Measurements from ENCODE around the gene SSH2.

Gene SSH2

DNA sequence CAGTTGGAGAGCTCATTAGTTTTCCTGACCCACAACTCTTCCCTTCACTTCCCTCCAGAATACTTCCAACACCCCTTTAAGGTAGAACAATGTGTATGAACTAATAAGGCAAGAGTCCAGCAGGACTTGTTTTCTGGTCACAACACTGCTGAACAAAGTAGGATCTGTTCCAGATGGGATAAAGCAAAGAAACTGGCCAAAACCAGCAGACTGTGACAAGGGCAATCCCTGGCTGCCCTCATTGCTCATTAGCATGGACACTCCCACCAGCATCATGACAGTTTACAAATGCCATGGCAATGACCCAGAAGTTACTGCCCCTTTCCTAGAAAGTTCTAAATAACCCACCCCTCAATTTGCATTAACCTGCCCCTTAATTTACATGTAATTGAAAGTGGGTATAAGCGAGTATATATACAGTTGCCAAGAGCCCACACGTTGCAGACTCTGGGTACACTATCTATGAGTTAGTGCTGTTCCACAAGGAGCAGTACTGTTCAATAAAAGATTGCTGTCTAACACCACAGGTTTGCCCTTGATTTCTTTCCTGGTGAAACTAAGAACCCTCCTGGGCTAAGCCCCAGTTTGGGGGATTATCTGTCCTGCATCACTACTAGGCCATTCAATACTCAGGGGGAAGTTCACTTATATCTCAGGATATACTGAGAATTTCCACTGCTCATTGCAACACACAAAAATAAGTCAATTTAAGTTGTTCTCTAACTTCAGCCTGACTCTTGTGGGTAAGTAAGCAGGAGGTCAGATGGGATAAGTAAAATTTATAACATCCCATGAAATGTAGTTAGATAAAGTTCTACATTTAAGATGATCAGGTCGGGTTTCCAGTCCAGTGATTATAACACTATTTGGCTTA, 82.3 kb downstream of the SSH2 start:
- H3K9ac ChIP-seq (ENCODE audit: low read length), result no peak overlapping the region
- peak; percentile 26 for DNase-seq (ENCODE audit: low read depth)
- H3K4me3 ChIP-seq (ENCODE audit: low read length), result no peak overlapping the region

DNA sequence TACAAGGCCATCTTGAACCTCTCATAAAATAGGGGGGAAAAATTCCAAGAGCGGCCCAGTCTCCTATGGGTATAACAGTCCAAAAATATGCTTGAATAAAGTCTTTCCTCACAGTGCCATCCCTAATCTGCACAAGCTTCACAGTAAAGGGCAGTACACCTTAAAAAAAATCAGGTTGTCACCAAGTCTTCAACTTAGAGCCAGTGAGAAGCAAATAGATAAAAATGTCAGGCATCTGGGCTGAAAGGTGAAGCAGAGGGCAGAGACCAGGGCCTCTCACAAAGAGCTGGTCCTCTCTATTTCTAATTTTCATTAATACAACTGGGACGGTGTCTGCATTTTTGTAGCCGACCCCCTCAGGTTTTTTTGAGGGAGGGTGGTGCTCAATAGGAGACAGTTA, 82.9 kb downstream of the SSH2 start:
- Histone ChIP-seq H3K27me3 (replicated peaks; ENCODE audit: control insufficient read depth, insufficient read depth, low read length) (no peaks in the 10 kb centered on the region), H3K4me3 (ENCODE audit: low read length) (no peak overlapping the region), H3K9ac (ENCODE audit: low read length) (no peak overlapping the region), H3K9me3 (ENCODE audit: control insufficient read depth, low read length) (no peaks in the 10 kb centered on the region), H3K4me1 (ENCODE audit: control insufficient read depth, insufficient read depth, low read length) (peaks cover 26% of the 10 kb centered on the region), H3K36me3 (ENCODE audit: control insufficient read depth, insufficient read depth, low read length, severe bottlenecking) (peaks cover 2% of the 10 kb centered on the region)
- DNase-seq (ENCODE audit: low read depth), result no peak

More for the DNA sequence above, 82.3 kb downstream of the SSH2 start:
- H3K36me3 ChIP-seq (ENCODE audit: control insufficient read depth, insufficient read depth, low read length, severe bottlenecking), result peaks cover 2% of the 10 kb centered on the region
- H3K4me1 ChIP-seq (ENCODE audit: control insufficient read depth, insufficient read depth, low read length), result peaks cover 26% of the 10 kb centered on the region
- no peaks in the 10 kb centered on the region for H3K9me3 ChIP-seq (ENCODE audit: control insufficient read depth, low read length)
- no peaks in the 10 kb centered on the region for H3K27me3 ChIP-seq (replicated peaks; ENCODE audit: control insufficient read depth, insufficient read depth, low read length)

DNA sequence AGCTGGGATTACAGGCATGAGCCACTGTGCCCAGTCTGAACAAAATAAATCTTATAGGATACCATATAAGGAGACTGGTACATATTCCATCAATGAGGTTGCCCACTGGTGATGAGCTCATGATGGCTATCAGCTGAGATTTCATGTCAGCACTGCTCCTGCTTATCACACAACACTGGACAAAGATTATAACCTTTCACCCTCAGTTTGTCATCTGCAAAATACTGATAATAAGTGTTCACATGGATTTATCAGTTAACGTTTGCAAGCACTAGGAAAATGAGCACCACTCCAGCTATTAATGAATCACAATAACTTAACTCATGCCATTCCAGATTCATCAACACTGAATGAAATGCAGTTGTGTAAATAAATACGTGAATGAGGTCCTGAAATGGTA, 83.7 kb downstream of the SSH2 start:
- Histone ChIP-seq H3K36me3 (ENCODE audit: control insufficient read depth, insufficient read depth, low read length, severe bottlenecking) (peaks cover 2% of the 10 kb centered on the region), H3K9ac (ENCODE audit: low read length) (no peak overlapping the region), H3K9me3 (ENCODE audit: control insufficient read depth, low read length) (no peaks in the 10 kb centered on the region), H3K4me1 (ENCODE audit: control insufficient read depth, insufficient read depth, low read length) (peaks cover 26% of the 10 kb centered on the region), H3K4me3 (ENCODE audit: low read length) (no peak overlapping the region), H3K27me3 (replicated peaks; ENCODE audit: control insufficient read depth, insufficient read depth, low read length) (no peaks in the 10 kb centered on the region)
- no peak for DNase-seq (ENCODE audit: low read depth)

DNA sequence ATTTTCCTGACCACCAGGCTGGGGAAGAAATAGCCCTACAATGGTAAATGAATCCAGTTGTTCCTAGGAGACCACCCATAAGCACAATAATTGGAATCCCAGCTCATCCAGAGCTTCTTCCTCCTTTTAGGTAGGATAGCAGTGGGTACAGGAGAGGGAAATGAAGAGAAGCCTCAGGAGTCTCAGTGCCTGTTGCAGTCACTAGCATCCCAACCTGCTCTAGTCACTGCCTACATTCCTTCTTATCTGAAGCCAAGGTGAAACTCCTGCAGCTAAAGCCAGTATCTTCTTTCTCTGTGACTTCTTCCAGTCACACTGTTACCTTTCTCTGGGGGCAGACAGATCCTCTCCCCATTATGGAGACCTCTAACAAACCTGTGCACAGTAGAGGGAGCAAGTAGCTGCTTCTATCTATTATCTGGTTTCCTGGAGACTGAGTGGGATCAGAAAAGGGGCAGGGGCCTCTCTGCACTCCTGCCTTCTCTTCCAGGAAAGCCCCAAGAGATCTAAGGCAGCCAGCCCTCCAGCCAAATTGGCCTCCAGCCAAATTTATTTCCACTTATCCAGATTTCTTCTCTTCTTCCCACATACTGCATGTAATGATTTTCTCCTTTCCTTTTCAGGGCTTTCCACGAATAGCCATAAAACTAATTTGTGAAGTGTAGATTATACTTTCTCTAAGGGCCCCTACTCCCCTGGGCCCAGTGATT, 85.5 kb downstream of the SSH2 start:
- H3K36me3 ChIP-seq (ENCODE audit: control insufficient read depth, insufficient read depth, low read length, severe bottlenecking), result peaks cover 2% of the 10 kb centered on the region
- no peaks in the 10 kb centered on the region for H3K9me3 ChIP-seq (ENCODE audit: control insufficient read depth, low read length)
- peak; percentile 59 for DNase-seq (ENCODE audit: low read depth)
- no peak overlapping the region for H3K9ac ChIP-seq (ENCODE audit: low read length)
- H3K4me3 ChIP-seq (ENCODE audit: low read length), result no peak overlapping the region
- H3K27me3 ChIP-seq (replicated peaks; ENCODE audit: control insufficient read depth, insufficient read depth, low read length), result no peaks in the 10 kb centered on the region
- H3K4me1 ChIP-seq (ENCODE audit: control insufficient read depth, insufficient read depth, low read length), result peaks cover 20% of the 10 kb centered on the region

DNA sequence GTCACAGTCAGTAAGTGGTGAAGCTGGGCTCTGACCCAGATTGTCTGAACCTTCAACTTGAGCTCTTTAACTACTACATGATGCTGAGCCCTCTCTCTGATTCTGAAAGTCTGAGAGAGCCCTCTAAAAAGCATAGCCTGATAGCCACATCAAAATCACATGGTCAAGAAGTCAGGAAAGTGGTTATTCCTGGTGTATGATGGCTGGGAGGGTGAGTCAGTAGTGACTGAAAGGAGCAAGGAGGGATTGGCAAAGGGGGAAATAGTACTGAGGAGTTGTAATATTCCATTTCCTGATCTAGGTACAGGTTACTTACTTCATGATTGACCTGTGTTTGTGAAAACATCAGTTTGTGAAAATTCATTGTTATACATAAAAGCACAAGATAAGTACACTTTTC, 89.1 kb downstream of the SSH2 start:
- H3K9me3 ChIP-seq (ENCODE audit: control insufficient read depth, low read length), result no peaks in the 10 kb centered on the region
- H3K4me3 ChIP-seq (ENCODE audit: low read length), result no peak overlapping the region
- H3K4me1 ChIP-seq (ENCODE audit: control insufficient read depth, insufficient read depth, low read length), result peaks cover 23% of the 10 kb centered on the region
- no peak overlapping the region for H3K9ac ChIP-seq (ENCODE audit: low read length)
- no peaks in the 10 kb centered on the region for H3K36me3 ChIP-seq (ENCODE audit: control insufficient read depth, insufficient read depth, low read length, severe bottlenecking)
- no peaks in the 10 kb centered on the region for H3K27me3 ChIP-seq (replicated peaks; ENCODE audit: control insufficient read depth, insufficient read depth, low read length)
- no peak for DNase-seq (ENCODE audit: low read depth)

DNA sequence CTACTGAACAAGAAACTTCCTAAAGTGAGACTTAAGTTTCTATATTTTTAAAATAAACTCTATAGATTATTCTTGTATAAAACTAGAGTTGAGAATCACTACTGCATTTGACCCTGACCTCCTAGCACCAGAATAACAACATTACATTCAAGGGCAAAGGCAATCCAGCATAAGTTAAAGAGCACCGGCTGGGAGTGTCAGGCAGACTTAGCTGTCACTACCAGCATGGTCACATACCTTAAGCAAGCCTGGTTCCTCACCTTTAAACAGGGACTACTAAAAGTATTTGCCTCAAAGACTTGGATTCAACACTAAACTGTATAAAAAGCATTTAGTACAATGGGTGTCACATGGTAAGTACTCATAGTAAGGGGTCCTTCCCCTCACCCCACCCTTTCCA, 90.4 kb downstream of the SSH2 start:
- Histone ChIP-seq H3K27me3 (replicated peaks; ENCODE audit: control insufficient read depth, insufficient read depth, low read length) (no peaks in the 10 kb centered on the region), H3K4me3 (ENCODE audit: low read length) (no peak overlapping the region), H3K9me3 (ENCODE audit: control insufficient read depth, low read length) (no peaks in the 10 kb centered on the region), H3K36me3 (ENCODE audit: control insufficient read depth, insufficient read depth, low read length, severe bottlenecking) (no peaks in the 10 kb centered on the region), H3K4me1 (ENCODE audit: control insufficient read depth, insufficient read depth, low read length) (peaks cover 21% of the 10 kb centered on the region), H3K9ac (ENCODE audit: low read length) (no peak overlapping the region)
- DNase-seq (ENCODE audit: low read depth), result no peak

DNA sequence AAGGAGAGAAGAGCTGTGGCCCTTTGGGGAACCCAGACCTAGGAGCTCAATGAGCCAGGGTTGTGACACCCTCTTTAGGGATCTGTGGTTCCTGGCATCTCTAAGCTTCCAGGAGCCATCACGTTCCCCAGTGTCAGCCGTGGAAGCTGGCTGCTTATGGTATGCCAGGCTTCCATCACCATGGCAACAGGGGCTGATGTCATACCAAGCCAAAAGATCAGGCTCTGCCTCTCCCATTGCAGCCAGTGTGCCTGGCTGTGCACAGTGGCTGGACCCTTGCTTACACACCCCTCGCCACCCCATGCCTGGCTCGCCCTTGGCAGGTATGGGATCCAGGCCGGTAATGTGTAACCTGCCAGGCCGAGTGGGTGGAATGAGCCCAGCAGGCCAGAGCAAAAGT, 91.1 kb downstream of the SSH2 start:
- no peak overlapping the region for H3K4me3 ChIP-seq (ENCODE audit: low read length)
- DNase-seq (ENCODE audit: low read depth), result peak; percentile 24

DNA sequence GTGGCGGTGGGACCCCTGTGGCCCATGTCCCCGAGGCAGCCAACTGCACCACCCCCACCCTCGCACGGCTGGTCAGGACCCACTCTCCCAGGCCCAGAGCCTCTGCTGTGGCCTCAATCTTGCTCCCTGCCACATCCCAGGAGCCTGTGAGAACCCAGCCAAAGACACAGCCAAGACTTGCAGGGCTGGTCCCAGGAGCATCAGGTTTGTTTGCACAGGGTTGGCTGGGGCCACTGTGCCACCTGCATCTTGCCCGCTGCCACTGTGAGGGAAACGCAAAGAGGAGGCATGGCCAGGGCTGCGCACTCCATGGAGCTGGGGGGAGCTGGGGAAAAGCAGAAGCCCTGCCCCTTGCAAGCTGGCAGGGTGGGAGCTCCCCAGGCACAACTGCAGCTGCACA, 92.5 kb downstream of the SSH2 start:
- H3K27me3 ChIP-seq (replicated peaks; ENCODE audit: control insufficient read depth, insufficient read depth, low read length), result no peaks in the 10 kb centered on the region
- peaks cover 15% of the 10 kb centered on the region for H3K4me1 ChIP-seq (ENCODE audit: control insufficient read depth, insufficient read depth, low read length)
- H3K9ac ChIP-seq (ENCODE audit: low read length), result no peak overlapping the region
- no peaks in the 10 kb centered on the region for H3K36me3 ChIP-seq (ENCODE audit: control insufficient read depth, insufficient read depth, low read length, severe bottlenecking)
- H3K4me3 ChIP-seq (ENCODE audit: low read length), result no peak overlapping the region
- no peaks in the 10 kb centered on the region for H3K9me3 ChIP-seq (ENCODE audit: control insufficient read depth, low read length)
- no peak for DNase-seq (ENCODE audit: low read depth)

More for the DNA sequence above, 91.1 kb downstream of the SSH2 start:
- Histone ChIP-seq H3K27me3 (replicated peaks; ENCODE audit: control insufficient read depth, insufficient read depth, low read length) (no peaks in the 10 kb centered on the region), H3K9me3 (ENCODE audit: control insufficient read depth, low read length) (no peaks in the 10 kb centered on the region), H3K9ac (ENCODE audit: low read length) (no peak overlapping the region), H3K4me1 (ENCODE audit: control insufficient read depth, insufficient read depth, low read length) (peaks cover 15% of the 10 kb centered on the region), H3K36me3 (ENCODE audit: control insufficient read depth, insufficient read depth, low read length, severe bottlenecking) (no peaks in the 10 kb centered on the region)

DNA sequence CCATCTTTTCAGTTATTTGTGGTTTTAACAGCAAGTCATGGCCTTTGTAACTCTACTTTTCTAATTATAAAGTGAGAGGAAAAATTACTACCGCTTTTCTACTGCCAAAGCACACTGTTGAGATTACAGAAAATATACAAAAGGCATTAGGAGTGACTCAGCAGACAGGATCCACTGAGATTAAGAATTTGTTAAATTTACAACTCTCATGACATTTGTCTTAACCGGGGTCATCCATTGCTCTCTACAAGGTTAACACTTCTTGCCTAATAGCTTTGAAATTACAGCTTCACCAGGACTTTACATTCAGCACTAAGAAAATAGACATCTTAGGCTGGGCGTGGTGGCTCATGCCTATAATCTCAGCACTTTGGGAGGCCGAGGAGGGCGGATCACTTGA, 93.4 kb downstream of the SSH2 start:
- Histone ChIP-seq H3K9ac (ENCODE audit: low read length) (peak overlapping the region; percentile 23), H3K4me1 (ENCODE audit: control insufficient read depth, insufficient read depth, low read length) (peaks cover 15% of the 10 kb centered on the region), H3K9me3 (ENCODE audit: control insufficient read depth, low read length) (no peaks in the 10 kb centered on the region), H3K27me3 (replicated peaks; ENCODE audit: control insufficient read depth, insufficient read depth, low read length) (no peaks in the 10 kb centered on the region), H3K4me3 (ENCODE audit: low read length) (no peak overlapping the region), H3K36me3 (ENCODE audit: control insufficient read depth, insufficient read depth, low read length, severe bottlenecking) (no peaks in the 10 kb centered on the region)
- no peak for DNase-seq (ENCODE audit: low read depth)

DNA sequence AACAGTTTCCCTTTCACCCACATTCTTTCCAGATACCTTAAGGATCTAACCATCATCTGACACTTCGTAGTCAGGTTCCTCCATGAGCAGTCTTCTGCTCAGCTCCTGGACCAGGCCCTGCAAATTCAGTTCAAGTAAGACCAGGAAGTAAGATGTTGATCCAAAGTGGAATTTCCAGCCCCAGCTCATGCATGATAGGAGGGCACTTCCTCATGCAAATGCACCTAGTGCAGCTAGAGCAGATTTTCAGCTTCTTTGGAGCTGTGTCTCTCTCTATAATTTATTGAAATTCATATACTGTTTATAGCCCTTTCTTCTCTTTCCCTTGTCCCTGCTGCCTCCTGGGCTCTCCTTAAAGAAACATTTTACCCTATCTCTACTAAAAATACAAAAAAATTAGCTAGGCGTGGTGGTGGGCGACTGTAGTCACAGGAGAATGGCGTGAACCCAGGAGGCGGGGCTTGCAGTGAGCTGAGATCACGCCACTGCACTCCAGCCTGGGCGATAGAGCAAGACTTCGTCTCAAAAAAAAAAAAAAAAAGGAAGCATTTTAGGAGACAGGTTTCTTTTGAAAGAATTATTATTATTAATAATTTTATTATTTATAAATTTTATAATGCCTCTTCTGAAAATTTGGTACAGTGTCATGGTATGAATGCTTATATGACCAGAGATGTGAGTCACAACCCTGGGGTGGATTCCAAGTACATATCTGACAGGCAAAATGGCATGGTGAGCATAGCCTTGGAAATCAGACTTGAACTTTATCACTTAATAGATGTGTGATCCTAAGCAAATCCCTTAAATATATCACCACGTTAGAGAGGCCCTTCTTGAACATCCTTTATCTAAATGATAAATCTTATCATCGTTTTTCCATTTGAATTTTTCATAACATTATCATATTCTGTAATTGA, 94.3 kb downstream of the SSH2 start:
- H3K9ac ChIP-seq (ENCODE audit: low read length), result peak overlapping the region; percentile 23
- DNase-seq (ENCODE audit: low read depth), result peak; percentile 33
- H3K4me1 ChIP-seq (ENCODE audit: control insufficient read depth, insufficient read depth, low read length), result peaks cover 15% of the 10 kb centered on the region
- H3K4me3 ChIP-seq (ENCODE audit: low read length), result peak overlapping the region; percentile 25
- H3K27me3 ChIP-seq (replicated peaks; ENCODE audit: control insufficient read depth, insufficient read depth, low read length), result no peaks in the 10 kb centered on the region
- H3K9me3 ChIP-seq (ENCODE audit: control insufficient read depth, low read length), result no peaks in the 10 kb centered on the region
- H3K36me3 ChIP-seq (ENCODE audit: control insufficient read depth, insufficient read depth, low read length, severe bottlenecking), result no peaks in the 10 kb centered on the region

DNA sequence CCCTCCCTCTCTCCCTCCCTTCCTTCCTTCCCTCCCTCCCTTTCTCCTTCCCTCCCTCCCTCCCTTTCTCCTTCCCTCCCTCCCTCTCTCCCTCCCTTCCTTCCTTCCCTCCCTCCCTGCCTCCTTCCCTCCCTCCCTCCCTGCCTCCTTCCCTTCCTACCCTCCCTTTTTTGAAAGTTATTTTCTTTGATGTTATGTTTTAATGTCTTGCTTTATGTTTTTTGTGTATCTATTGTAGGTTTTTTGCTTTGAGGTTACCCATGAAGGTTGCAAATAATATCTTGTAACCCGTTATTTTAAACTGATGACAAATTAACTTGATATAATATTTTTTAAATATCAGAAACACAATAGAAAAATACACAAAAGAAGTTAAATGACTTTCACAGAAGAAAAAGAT, 96.2 kb downstream of the SSH2 start:
- no peak overlapping the region for H3K9ac ChIP-seq (ENCODE audit: low read length)
- no peaks in the 10 kb centered on the region for H3K36me3 ChIP-seq (ENCODE audit: control insufficient read depth, insufficient read depth, low read length, severe bottlenecking)
- no peaks in the 10 kb centered on the region for H3K9me3 ChIP-seq (ENCODE audit: control insufficient read depth, low read length)
- H3K27me3 ChIP-seq (replicated peaks; ENCODE audit: control insufficient read depth, insufficient read depth, low read length), result no peaks in the 10 kb centered on the region
- H3K4me1 ChIP-seq (ENCODE audit: control insufficient read depth, insufficient read depth, low read length), result peaks cover 15% of the 10 kb centered on the region
- DNase-seq (ENCODE audit: low read depth), result no peak
- no peak overlapping the region for H3K4me3 ChIP-seq (ENCODE audit: low read length)
